Loucy (cell line): Measurements from ENCODE around the gene GPR55.

Experiments
- H2AFZ ChIP-seq: fragments of 200-600 bp; sonication (generic); 2 replicates; pipeline ENCODE4 v1.6.0; 2016; ENCODE audit warnings: antibody characterized with exemption, mild to moderate bottlenecking, low read length, moderate library complexity
- H3F3A ChIP-seq: fragments of 200-600 bp; 2 replicates; pipeline ENCODE4 v1.6.0; 2016; ENCODE audit warnings: antibody characterized with exemption, low read depth, mild to moderate bottlenecking
- H3K27me3 ChIP-seq: fragments of 200-600 bp; sonication (generic); 2 replicates; pipeline ENCODE4 v1.6.1; 2014; ENCODE audit warnings: low read length, mild to moderate bottlenecking; ENCODE audit not compliant: insufficient read depth, poor library complexity, severe bottlenecking
- H3K36me3 ChIP-seq: fragments of 200-600 bp; sonication (generic); 2 replicates; pipeline ENCODE4 v1.6.1; 2016; ENCODE audit warnings: low read length; ENCODE audit not compliant: insufficient read depth
- H3K4me1 ChIP-seq: fragments of 200-600 bp; sonication (generic); 2 replicates; pipeline ENCODE4 v1.5.1; 2014; ENCODE audit warnings: low read length, mild to moderate bottlenecking; ENCODE audit not compliant: insufficient read depth, poor library complexity, severe bottlenecking
- H3K4me2 ChIP-seq: fragments of 200-600 bp; sonication (generic); 2 replicates; pipeline ENCODE4 v1.6.0; 2014; ENCODE audit warnings: antibody characterized with exemption, low read length, low read depth, mild to moderate bottlenecking; ENCODE audit not compliant: poor library complexity, severe bottlenecking
- H3K4me3 ChIP-seq: fragments of 200-600 bp; sonication (generic); 2 replicates; pipeline ENCODE4 v1.5.1; 2014; ENCODE audit warnings: low read length, mild to moderate bottlenecking, mixed read lengths; ENCODE audit not compliant: poor library complexity, severe bottlenecking
- H3K79me2 ChIP-seq: fragments of 200-600 bp; sonication (generic); 2 replicates; pipeline ENCODE4 v1.6.1; 2014; ENCODE audit warnings: low read length; ENCODE audit not compliant: insufficient read depth
- H3K9ac ChIP-seq: fragments of 200-600 bp; sonication (generic); 2 replicates; pipeline ENCODE4 v1.6.0; 2014; ENCODE audit warnings: mild to moderate bottlenecking, low read depth, low read length, moderate library complexity; ENCODE audit not compliant: poor library complexity, severe bottlenecking
- H3K9me2 ChIP-seq: fragments of 200-600 bp; sonication (generic); replicated peaks from 2 replicates; pipeline ENCODE4 v1.6.1; 2016; ENCODE audit warnings: low read depth, low read length, mixed read lengths
- H3K9me3 ChIP-seq: fragments of 200-600 bp; sonication (generic); 2 replicates; pipeline ENCODE4 v1.6.1; 2014; ENCODE audit warnings: mild to moderate bottlenecking, antibody characterized with exemption, low read length, low read depth; ENCODE audit not compliant: insufficient read depth
- H4K20me1 ChIP-seq: fragments of 200-600 bp; sonication (generic); 2 replicates; pipeline ENCODE4 v1.6.0; 2014; ENCODE audit warnings: antibody characterized with exemption, low read length, mild to moderate bottlenecking; ENCODE audit not compliant: insufficient read depth, poor library complexity, severe bottlenecking
- CTCF ChIP-seq: fragments of 200-600 bp; sonication (generic); conservative IDR thresholded peaks from 2 replicates; pipeline ENCODE4 v1.5.1; 2014; ENCODE audit warnings: mild to moderate bottlenecking, antibody characterized with exemption, low read length
- EZH2phosphoT487 ChIP-seq: fragments of 200-600 bp; IDR thresholded peaks from 2 replicates; pipeline ENCODE4 v1.6.1; 2018; ENCODE audit warnings: antibody characterized with exemption, mild to moderate bottlenecking, moderate library complexity, borderline replicate concordance

The GPR55 gene

GRCh38 chr2:230891064-230891463 is 34.0 kb downstream of the GPR55 start:
- no peak overlapping the region for H3K4me2 ChIP-seq
- no peak for TF ChIP-seq EZH2phosphoT487
- TF ChIP-seq CTCF = no peak
- H3K4me1 ChIP-seq = no peaks in the 10 kb centered on the region
- H3K79me2 ChIP-seq = no peaks in the 10 kb centered on the region
- H3K9ac ChIP-seq = no peak overlapping the region
- no peaks in the 10 kb centered on the region for H4K20me1 ChIP-seq
- no peaks in the 10 kb centered on the region for H3K9me3 ChIP-seq
- H3K9me2 ChIP-seq = no peaks in the 10 kb centered on the region
- H3F3A ChIP-seq = no peaks in the 10 kb centered on the region
- no peak overlapping the region for H3K4me3 ChIP-seq
- no peaks in the 10 kb centered on the region for H3K27me3 ChIP-seq
- no peaks in the 10 kb centered on the region for H3K36me3 ChIP-seq
- no peak overlapping the region for H2AFZ ChIP-seq

- H3K4me2 ChIP-seq = no peak overlapping the region
- no peaks in the 10 kb centered on the region for H3K27me3 ChIP-seq
- H3K9me3 ChIP-seq = no peaks in the 10 kb centered on the region
- no peaks in the 10 kb centered on the region for H3K79me2 ChIP-seq
- no peaks in the 10 kb centered on the region for H3K9me2 ChIP-seq
- H3K36me3 ChIP-seq = no peaks in the 10 kb centered on the region
- H4K20me1 ChIP-seq = no peaks in the 10 kb centered on the region
- H3K4me1 ChIP-seq = no peaks in the 10 kb centered on the region
- H3K9ac ChIP-seq = no peak overlapping the region
- no peaks in the 10 kb centered on the region for H3F3A ChIP-seq
- H2AFZ ChIP-seq = no peak overlapping the region
- no peak overlapping the region for H3K4me3 ChIP-seq
- TF ChIP-seq CTCF (no peak), EZH2phosphoT487 (no peak)
Measured at GRCh38 chr2:230890646-230891045, 34.4 kb downstream of the GPR55 start.

- H3K36me3 ChIP-seq = no peaks in the 10 kb centered on the region
- no peak overlapping the region for H2AFZ ChIP-seq
- no peak overlapping the region for H3K9ac ChIP-seq
- no peak overlapping the region for H3K4me2 ChIP-seq
- H3K4me3 ChIP-seq = no peak overlapping the region
- H3K79me2 ChIP-seq = no peaks in the 10 kb centered on the region
- H3F3A ChIP-seq = no peaks in the 10 kb centered on the region
- TF ChIP-seq CTCF = no peak
- TF ChIP-seq EZH2phosphoT487 = no peak
- no peaks in the 10 kb centered on the region for H3K9me3 ChIP-seq
- no peaks in the 10 kb centered on the region for H3K27me3 ChIP-seq
- H3K4me1 ChIP-seq = no peaks in the 10 kb centered on the region
- H4K20me1 ChIP-seq = no peaks in the 10 kb centered on the region
- H3K9me2 ChIP-seq = no peaks in the 10 kb centered on the region
Measured at GRCh38 chr2:230889911-230890601, 35.0 kb downstream of the GPR55 start.
